Measurements from ENCODE around the gene CYP4X1.
"Not testable (repeated sequence)": the region's sequence is repeated elsewhere in the genome, so short reads cannot be mapped to it uniquely, and the experiment has no call there.

CYP4X1 gene

GRCh38 chr1:47089356-47089755, 65.9 kb downstream of the CYP4X1 start:
- DNase-seq, result peak; percentile 7

- not testable (repeated sequence) for DNase-seq
These were observed 68.0 kb downstream of the CYP4X1 start for GRCh38 chr1:47091476-47091875.

All from stimulated activated naive CD4-positive, alpha-beta T cell treated with Interleukin-2 at 50 U/mL for 16 hours (primary cell).